Cortex of kidney (tissue), 1 donor: ENCODE measurements around the gene RBBP7.

Experiments
- DNase-seq: peaks from one replicate; lab custom pipeline; 2025; lab: John Stamatoyannopoulos, UW

RBBP7 gene

DNA sequence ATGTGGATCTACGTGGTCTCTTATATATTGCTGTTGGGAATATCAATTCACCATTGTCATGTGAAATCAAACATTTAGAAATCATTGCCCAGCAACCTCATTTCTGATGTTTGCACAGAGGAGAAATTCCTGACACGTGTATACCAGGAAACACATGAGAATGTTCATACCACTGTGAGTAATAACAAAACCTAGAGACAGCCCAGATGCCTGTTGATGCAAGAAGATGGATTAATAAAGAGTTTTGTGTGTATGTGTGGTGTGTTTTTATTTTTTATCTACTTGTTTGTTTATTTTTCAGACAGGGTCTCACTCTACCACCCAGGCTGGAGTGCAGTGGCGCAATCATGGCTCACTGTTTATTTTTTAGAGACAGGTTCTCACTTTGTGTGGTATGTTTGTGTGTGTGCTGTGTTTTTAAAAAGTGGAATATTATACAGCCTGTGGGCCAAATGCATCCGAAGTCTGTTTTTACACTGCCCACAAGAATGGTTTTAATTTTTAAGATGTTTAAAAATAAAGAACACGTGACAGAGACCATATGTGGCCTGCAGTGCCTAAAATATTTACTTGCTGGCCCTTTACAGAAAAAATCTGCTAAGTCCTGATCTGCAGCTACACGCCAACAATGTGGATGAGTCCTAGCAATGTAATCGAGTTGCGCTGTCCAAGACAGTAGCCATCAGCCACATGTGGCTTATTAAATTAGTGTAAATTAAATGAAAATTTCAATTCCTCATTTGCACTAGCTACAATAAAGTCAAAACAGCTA lies 44.7 kb downstream of the RBBP7 start:
- no peak for DNase-seq

DNA sequence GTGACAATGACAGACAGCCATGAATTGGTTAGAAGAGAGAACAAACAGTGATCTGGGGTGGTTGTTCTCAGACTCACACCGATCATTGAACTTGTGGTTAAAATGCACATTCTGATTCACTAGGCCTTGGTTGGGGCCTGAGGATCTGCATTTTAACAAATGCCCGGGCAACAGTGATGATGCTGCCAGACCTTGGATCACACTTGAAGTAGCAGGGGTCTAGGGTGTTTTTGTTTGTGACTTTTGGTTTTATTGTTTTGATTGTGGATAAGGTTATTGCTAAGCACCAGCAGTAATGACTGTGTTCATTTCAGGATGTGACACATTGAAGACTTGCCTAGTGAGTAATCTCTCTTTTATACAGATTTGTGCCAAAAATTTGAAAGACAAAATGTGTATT lies 47.4 kb downstream of the RBBP7 start:
- DNase-seq = no peak

DNA sequence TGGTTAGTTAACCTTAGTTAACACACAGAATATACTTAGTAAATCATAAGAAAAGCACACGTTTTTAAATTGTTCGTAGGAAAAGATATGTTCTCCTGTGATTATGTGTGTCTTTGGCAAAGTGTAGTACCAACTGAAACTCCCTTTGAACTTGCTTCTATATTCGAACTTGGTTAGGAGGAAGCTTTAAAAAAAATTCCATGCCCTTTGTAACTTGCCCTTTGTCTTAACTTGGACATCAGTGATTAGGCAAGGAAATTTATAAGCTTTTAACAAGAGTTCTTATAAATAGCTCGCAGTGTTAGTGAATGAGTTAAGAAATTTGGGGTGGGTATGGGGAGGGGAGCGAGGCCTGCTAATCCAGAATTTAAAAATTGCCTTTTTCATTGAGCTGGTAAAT lies 50.5 kb downstream of the RBBP7 start:
- DNase-seq = no peak

DNA sequence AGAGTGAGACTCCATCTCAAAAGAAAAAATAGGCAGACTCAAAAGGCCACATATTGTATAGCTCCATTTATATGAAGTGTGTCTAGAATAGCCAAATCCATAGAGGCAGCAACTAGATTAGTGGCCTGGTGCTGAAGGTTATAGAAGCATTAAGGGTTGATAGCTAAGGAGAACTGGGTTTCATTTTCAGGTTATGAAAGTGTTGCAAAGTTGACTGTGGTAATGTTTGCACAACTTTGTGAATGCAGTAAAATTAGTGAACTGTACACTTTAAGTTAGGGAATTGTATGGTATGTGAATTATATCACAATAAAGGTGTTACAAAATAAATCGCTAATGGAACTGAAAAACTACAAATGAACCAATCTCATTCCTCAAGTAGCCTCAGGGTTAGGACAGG lies 55.6 kb downstream of the RBBP7 start:
- no peak for DNase-seq

DNA sequence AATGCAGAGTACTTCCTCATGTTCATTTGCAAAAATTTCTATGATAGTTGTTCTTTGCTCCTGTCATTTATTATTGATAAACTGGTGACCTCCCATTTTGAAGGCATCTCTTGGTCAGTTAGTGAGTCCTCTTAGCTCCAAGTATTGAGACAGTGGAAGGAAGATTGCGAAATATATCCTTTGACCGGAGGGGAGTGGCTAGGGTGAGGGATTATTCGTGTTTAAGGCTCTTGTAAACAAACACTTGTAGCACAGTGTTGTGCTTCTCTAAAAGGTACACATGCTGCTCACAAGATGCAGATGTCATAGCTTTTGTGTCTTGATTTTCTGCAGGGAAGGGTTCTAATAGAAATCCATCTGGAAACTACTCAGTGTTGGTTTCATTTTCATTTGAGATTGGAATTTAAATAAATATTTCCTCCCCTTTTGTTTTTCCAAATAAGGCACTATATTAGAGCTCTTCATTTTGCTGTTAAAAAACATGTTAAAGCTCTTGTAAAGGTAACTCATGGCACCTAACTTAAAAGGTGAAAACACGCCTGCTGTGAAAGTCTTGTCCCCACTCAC lies 62.1 kb downstream of the RBBP7 start:
- DNase-seq = no peak

DNA sequence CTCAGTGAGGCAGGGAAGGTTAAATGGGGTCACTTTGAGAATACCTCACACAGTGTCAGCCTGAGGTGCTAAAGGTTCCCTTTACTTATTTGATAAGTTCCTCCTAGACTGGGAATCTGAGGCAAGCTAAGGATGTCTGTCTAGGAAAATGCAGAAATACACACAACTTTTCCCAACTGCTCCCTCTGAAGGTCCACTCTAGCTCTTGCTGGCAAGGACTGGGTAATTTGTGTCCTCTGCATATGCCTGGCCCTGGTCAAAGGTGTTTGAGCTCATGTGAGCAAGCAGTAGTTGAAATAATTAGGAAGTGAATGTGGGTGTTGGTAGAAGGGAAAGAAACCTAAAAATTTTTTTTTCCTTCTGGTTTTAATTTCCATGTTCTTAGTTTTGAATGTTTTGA lies 62.6 kb downstream of the RBBP7 start:
- no peak for DNase-seq

DNA sequence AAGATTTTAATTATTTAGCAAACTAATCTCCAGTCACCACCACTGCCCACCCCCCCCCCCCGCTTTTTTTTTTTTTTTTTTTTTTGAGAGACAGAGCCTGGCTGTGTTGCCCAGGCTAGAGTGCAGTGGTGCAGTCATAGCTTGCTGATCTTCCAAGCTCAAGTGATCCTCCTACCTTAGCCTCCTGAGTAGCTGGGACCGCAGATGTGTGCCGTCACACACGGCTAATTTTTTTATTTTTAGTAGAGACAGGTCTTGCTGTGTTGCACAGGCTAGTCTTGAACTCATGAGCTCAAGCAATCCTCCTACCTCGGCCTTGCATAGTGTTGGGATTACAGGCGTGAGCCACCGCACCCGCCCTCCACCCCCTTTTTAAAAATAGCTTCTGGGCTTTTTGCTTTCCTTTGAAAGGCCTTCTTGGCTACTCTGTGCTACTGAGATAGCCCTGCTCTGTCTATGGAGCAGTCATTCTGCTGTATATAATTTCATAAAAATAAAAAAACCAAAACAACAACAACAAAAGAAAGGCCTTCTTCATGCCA lies 65.2 kb downstream of the RBBP7 start:
- DNase-seq = no peak

DNA sequence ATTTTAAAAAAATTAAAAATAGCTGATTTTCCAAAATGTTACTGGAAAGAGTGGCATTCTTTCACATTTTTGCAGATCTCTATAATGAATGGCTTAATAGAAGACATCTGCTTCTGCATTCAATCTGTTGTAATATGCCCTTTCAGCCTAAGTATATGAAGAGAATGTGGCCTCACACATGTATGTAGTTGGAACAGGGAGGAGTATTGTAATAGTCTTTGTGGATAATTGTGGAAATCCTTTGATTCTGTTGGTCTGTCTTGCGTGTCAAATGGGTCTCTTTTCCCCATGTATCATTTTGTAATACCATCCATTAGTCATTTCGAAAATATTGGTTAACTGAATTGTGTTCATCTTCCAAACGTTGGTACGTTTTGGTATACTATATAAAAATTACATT lies 72.3 kb downstream of the RBBP7 start:
- DNase-seq = no peak

DNA sequence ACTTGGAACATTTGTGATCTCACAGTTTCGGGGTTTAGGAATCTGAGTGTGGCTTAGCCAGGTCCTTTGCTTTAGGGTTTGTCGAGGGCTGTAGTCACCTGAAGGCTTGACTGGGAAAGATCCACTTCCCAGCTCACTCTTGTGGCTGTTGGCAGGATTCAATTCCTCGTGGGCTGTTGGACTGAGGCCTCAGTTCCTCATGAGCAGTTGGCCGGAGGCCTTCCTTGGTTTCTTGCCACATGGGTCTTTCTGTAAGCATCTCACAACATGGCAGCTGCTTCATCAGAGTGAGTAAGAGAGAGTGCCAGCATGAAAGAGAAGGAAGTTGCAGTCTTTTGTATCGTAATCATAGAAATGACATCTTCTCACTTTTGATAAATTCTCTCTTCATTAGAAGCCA lies 72.8 kb downstream of the RBBP7 start:
- DNase-seq = no peak

DNA sequence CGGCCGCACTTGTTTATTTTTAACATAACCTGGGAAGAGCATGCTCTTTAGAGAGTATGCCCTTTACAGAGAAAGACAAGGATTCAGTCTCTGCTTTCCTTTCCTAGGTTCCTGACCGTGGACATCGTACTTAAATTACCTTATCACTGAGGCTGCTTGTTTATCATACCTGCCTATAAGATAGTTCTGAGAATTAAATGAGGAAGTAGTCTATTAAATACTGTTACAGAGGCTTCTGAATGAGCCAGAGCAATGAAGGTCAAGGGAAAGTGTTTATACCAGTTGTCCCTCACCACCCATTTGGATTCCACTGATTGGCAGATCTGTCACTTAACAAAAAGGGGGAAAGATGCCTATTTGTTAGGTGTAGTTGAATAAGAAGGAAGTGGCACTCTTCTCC lies 73.9 kb downstream of the RBBP7 start:
- no peak for DNase-seq
